Endothelial cell of umbilical vein (primary cell): ENCODE data around the gene NHP2. TPM values are rescaled to one million over a fixed set of nuclear protein-coding genes. Genes with fewer than 3 reads are reported as not detected.

Experiments used
- BruUV-seq: library from RNA; stranded (reverse); fragments of 400-500 nt; replicated peaks from 2 replicates; lab custom pipeline; 2021; lab: Mats Ljungman, UMichigan
- CTCF ChIA-PET: fragments of 300-600, 350-600 bp; sonication (Branson Sonifier 250); formaldehyde crosslinking; loops from one replicate; lab custom pipeline; 2021; ENCODE audit warnings: antibody characterized with exemption, inconsistent platforms; lab: Charles Lee
- POLR2A ChIA-PET: fragments of 300-600, 350-600 bp; sonication (Branson Sonifier 250); formaldehyde crosslinking; loops from one replicate; lab custom pipeline; 2021; ENCODE audit warnings: antibody characterized with exemption, inconsistent platforms; lab: Charles Lee
- DNase-seq: peaks from one replicate; pipeline ENCODE4 v3.0.0-alpha.2; 2011; ENCODE audit warnings: low read depth, low spot score
- FAIRE-seq: peaks from 2 replicates; lab custom pipeline; 2011; peaks lifted over from hg19 to GRCh38; lab: Jason Lieb, UNC
- H2AFZ ChIP-seq: 2 replicates; pipeline ENCODE4 v1.6.0; 2012; ENCODE audit warnings: low read depth, low read length, control low read depth, inconsistent platforms
- H3K27ac ChIP-seq: 2 replicates; pipeline ENCODE4 v1.5.1; 2011; ENCODE audit warnings: low read depth, mild to moderate bottlenecking, control low read depth, low read length, moderate library complexity; ENCODE audit not compliant: insufficient read depth
- H3K27me3 ChIP-seq, 2 experiments: 2 replicates each; pipeline versions ENCODE4 v1.6.0 to v1.6.1; 2011; ENCODE audit warnings: low read length in 2 of 2, mixed read lengths in 1 of 2; ENCODE audit not compliant: control insufficient read depth in 2 of 2, insufficient read depth in 2 of 2
- H3K36me3 ChIP-seq, 2 experiments: 2 replicates in 1 of 2; 3 replicates in 1 of 2; pipeline ENCODE4 v1.5.1; 2011; ENCODE audit warnings: low read length in 2 of 2, mild to moderate bottlenecking in 1 of 2, moderate library complexity in 1 of 2; ENCODE audit not compliant: control insufficient read depth in 2 of 2, insufficient read depth in 2 of 2; ENCODE audit errors: extremely low read depth in 1 of 2
- H3K4me1 ChIP-seq: 3 replicates; pipeline ENCODE4 v1.5.1; 2011; ENCODE audit warnings: mild to moderate bottlenecking, low read length; ENCODE audit not compliant: control insufficient read depth, insufficient read depth; ENCODE audit errors: extremely low read depth
- H3K4me2 ChIP-seq: 2 replicates; pipeline ENCODE4 v1.6.1; 2011; ENCODE audit warnings: low read length, control low read depth, mixed read lengths; ENCODE audit not compliant: insufficient read depth
- H3K4me3 ChIP-seq, 3 experiments: fragments of 200-600 bp in 1 of 3; sonication (generic), shearing (Covaris generic) in 1 of 3; replicated peaks in 1 of 3; 2 replicates each; pipeline ENCODE4 v1.5.1; 2011 to 2016; ENCODE audit warnings: control low read depth in 3 of 3, low read length in 3 of 3, mild to moderate bottlenecking in 2 of 3, inconsistent platforms in 1 of 3, low read depth in 1 of 3, moderate library complexity in 1 of 3; ENCODE audit not compliant: insufficient read depth in 1 of 3
- H3K79me2 ChIP-seq: 2 replicates; pipeline ENCODE4 v1.6.0; 2012; ENCODE audit warnings: low read length, inconsistent platforms; ENCODE audit not compliant: control insufficient read depth, insufficient read depth
- H3K9ac ChIP-seq: replicated peaks from 2 replicates; pipeline ENCODE3; 2011; ENCODE audit warnings: low read length, control low read depth; ENCODE audit not compliant: insufficient read depth; ENCODE audit errors: extremely low read depth
- H3K9me1 ChIP-seq: replicated peaks from 3 replicates; pipeline ENCODE4 v1.6.0; 2011; ENCODE audit warnings: mild to moderate bottlenecking, low read length; ENCODE audit not compliant: control insufficient read depth, insufficient read depth; ENCODE audit errors: extremely low read depth
- H3K9me3 ChIP-seq: replicated peaks from 2 replicates; pipeline ENCODE4 v1.5.1; 2012; ENCODE audit warnings: low read length, inconsistent platforms; ENCODE audit not compliant: control insufficient read depth, insufficient read depth
- H4K20me1 ChIP-seq: replicated peaks from 2 replicates; pipeline ENCODE3; 2011; ENCODE audit warnings: mild to moderate bottlenecking, low read length; ENCODE audit not compliant: control insufficient read depth, insufficient read depth; ENCODE audit errors: extremely low read depth
- EZH2 ChIP-seq: IDR thresholded peaks from 2 replicates; pipeline ENCODE4 v1.6.1; 2012; ENCODE audit warnings: borderline replicate concordance, low read depth, mild to moderate bottlenecking, moderate library complexity, low read length, inconsistent platforms; ENCODE audit not compliant: severe bottlenecking
- FOS ChIP-seq: IDR thresholded peaks from 2 replicates; pipeline ENCODE4 v1.6.1; 2011; ENCODE audit warnings: mild to moderate bottlenecking, low read length, moderate library complexity, borderline replicate concordance; ENCODE audit not compliant: insufficient read depth
- GATA2 ChIP-seq: IDR thresholded peaks from 2 replicates; pipeline ENCODE4 v1.7.0; 2011; ENCODE audit warnings: low read depth, mild to moderate bottlenecking, moderate library complexity, mixed read lengths, low read length; ENCODE audit not compliant: insufficient read length, insufficient read depth
- JUN ChIP-seq: IDR thresholded peaks from 2 replicates; pipeline ENCODE4 v1.6.1; 2011; ENCODE audit warnings: borderline replicate concordance, low read depth; ENCODE audit not compliant: insufficient read length, insufficient read depth
- MYC ChIP-seq: IDR thresholded peaks from one replicate; pipeline ENCODE4 v1.6.1; 2011; ENCODE audit warnings: mild to moderate bottlenecking, low read depth, low read length
- POLR2A ChIP-seq: IDR thresholded peaks from 2 replicates; pipeline ENCODE4 v1.6.1; 2012; ENCODE audit warnings: low read depth, mild to moderate bottlenecking, control low read depth, low read length
- POLR2AphosphoS5 ChIP-seq: IDR thresholded peaks from 2 replicates; pipeline ENCODE4 v1.6.1; 2012; ENCODE audit warnings: low read depth, mild to moderate bottlenecking, control low read depth, low read length, moderate library complexity; ENCODE audit not compliant: insufficient read depth
- dilution Hi-C: fragments of 300-500 bp; cut with MboI; formaldehyde crosslinking; loops from one replicate; pipeline ENCODE4 v1.15.0; 2019; ENCODE audit warnings: low sequenced_read_pairs; ENCODE audit not compliant: extremely low pct_ligation_motif_present
- intact Hi-C: fragments of 100-400 bp; cut with micrococcal nuclease; formaldehyde crosslinking; loops from one replicate; pipeline ENCODE4 v1.10.0; 2022
- polyA plus RNA-seq, 4 experiments: library from polyadenylated mRNA; depleted of rRNA in 3 of 4; stranded (reverse) in 3 of 4; unstranded in 1 of 4; fragments of >200 nt; gene quantifications; 2 replicates each; pipeline versions ENCODE4 v1.2.1 to v1.2.3, GENCODE V29; 2011 to 2012; ENCODE audit warnings: missing spikeins in 1 of 4
- total RNA-seq: library from RNA; stranded (reverse); gene quantifications from 2 replicates; pipeline ENCODE4 v1.2.3, GENCODE V29; 2021
- TF ChIP-seq, protein P1 (sequence below), 2 donors: IDR thresholded peaks; 1 replicate in 1 of 2; 2 replicates in 1 of 2; pipeline ENCODE4 v1.5.1; 2011; ENCODE audit warnings: low read length in 2 of 2, mild to moderate bottlenecking in 2 of 2, moderate library complexity in 2 of 2, control low read depth in 1 of 2, inconsistent platforms in 1 of 2, low read depth in 1 of 2; ENCODE audit not compliant: insufficient read depth in 1 of 2; ENCODE audit errors: extremely low read depth in 1 of 2
- TF ChIP-seq, protein P2 (sequence below): IDR thresholded peaks from 2 replicates; pipeline ENCODE4 v1.6.1; 2011; ENCODE audit not compliant: insufficient read depth, insufficient read length

NHP2 gene
- total and polyA plus RNA-seq, 2 donors (not counting 3 experiments of a cell fraction or from before 2014, with no cell fraction given), result 205 to 220 TPM

DNA sequence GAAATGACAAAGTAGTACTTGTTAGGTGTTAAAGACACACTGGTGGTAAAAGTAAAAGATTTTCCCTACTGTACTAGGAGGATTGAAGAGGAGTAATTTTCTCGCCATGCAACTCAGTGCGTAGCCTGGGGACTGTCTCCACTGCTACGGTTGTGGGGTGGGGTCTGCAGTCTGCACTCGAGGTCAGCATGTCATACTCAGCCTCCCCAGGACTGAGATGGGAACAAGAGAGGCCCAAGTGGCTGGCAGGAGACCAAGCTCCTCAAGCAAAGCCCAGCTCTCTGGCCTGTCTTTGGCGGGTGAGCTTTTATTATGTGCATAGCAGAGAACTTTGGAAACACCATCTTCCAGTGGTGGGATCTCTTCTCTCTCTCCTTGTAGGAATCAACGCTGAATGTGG, 10.4 kb downstream of the NHP2 start:
- BruUV-seq, result no TSS peak
- Histone ChIP-seq H2AFZ (no peak overlapping the region), H3K4me1 (no peaks in the 10 kb centered on the region), H3K27ac (no peak overlapping the region), H3K4me3 (no peak overlapping the region), H3K9me3 (no peaks in the 10 kb centered on the region), H3K36me3 (peaks cover 10 to 34% of the 10 kb centered on the region in 2 experiments), H4K20me1 (no peaks in the 10 kb centered on the region), H3K9ac (no peak overlapping the region), H3K27me3 (no peaks in the 10 kb centered on the region), H3K79me2 (no peaks in the 10 kb centered on the region), H3K4me2 (no peak overlapping the region), H3K9me1 (no peaks in the 10 kb centered on the region)
- CTCF ChIA-PET, result interaction anchor here (0.6 to 11.5 kb wide), 4 partner anchors 12 to 66 kb away, joined by 3 to 200 read pairs (median 4); no protein-coding TSS in a partner anchor
- intact Hi-C loops, result no loop called here
- POLR2A ChIA-PET, result interaction anchor here (0.7 kb wide), 1 partner anchor 24 kb away, joined by 7 read pairs; no protein-coding TSS in a partner anchor
- dilution Hi-C loops, result no loop called here
- no peak for FAIRE-seq
- DNase-seq, result no peak
- TF ChIP-seq POLR2AphosphoS5 (no peak), EZH2 (no peak), FOS (no peak), GATA2 (no peak), JUN (no peak), MYC (no peak), POLR2A (no peak)
- TF ChIP-seq, protein P1, sequence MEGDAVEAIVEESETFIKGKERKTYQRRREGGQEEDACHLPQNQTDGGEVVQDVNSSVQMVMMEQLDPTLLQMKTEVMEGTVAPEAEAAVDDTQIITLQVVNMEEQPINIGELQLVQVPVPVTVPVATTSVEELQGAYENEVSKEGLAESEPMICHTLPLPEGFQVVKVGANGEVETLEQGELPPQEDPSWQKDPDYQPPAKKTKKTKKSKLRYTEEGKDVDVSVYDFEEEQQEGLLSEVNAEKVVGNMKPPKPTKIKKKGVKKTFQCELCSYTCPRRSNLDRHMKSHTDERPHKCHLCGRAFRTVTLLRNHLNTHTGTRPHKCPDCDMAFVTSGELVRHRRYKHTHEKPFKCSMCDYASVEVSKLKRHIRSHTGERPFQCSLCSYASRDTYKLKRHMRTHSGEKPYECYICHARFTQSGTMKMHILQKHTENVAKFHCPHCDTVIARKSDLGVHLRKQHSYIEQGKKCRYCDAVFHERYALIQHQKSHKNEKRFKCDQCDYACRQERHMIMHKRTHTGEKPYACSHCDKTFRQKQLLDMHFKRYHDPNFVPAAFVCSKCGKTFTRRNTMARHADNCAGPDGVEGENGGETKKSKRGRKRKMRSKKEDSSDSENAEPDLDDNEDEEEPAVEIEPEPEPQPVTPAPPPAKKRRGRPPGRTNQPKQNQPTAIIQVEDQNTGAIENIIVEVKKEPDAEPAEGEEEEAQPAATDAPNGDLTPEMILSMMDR (IDR thresholded peaks at IDR 0.05; ENCODE audit: extremely low read depth in 1 of 2, insufficient read depth in 1 of 2, low read depth in 1 of 2, low read length in 2 of 2), result no peak
- TF ChIP-seq, protein P2, sequence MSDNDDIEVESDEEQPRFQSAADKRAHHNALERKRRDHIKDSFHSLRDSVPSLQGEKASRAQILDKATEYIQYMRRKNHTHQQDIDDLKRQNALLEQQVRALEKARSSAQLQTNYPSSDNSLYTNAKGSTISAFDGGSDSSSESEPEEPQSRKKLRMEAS, result no peak
